ENCODE data around the gene TLL2.

Gene TLL2

DNA sequence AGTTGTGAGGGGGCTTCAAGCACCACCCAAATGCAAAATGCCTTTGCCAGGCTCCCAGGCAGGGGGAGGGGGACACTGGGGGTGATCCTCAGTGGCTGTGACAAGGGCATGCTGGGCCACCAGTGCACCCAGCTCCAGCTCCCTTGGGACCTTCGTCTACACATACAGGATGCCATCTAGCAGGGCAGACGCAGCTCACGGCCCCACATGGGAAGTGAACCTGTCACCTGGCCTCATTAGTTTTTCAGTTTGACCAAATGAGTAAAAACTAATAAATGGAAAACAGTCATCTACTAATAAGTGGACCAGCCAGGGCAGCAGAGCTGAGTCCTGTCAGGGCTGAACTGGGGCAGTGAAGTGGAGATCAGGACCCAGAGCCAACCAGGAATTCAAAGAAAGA lies 50.2 kb downstream of the TLL2 start:
- H3K36me3 ChIP-seq (ENCODE audit: insufficient read depth, low read length) = no peaks in the 10 kb centered on the region
- no peak overlapping the region for H3K9ac ChIP-seq (ENCODE audit: insufficient read length)
- no peak overlapping the region for H3K27ac ChIP-seq
- no peak overlapping the region for H3K4me3 ChIP-seq
- no peaks in the 10 kb centered on the region for H3K9me3 ChIP-seq (ENCODE audit: low read depth, low read length)
- TF ChIP-seq FOXP2 (optimal IDR thresholded peaks at IDR 0.05; ENCODE audit: control extremely low read depth, extremely low read length, insufficient read depth) (no peak), EZH2 (IDR thresholded peaks at IDR 0.05) (no peak), POLR2AphosphoS5 (IDR thresholded peaks at IDR 0.05; ENCODE audit: borderline replicate concordance, low read depth, low read length) (no peak)
- DNase-seq (ENCODE audit: low read depth, low spot score) = no peak

DNA sequence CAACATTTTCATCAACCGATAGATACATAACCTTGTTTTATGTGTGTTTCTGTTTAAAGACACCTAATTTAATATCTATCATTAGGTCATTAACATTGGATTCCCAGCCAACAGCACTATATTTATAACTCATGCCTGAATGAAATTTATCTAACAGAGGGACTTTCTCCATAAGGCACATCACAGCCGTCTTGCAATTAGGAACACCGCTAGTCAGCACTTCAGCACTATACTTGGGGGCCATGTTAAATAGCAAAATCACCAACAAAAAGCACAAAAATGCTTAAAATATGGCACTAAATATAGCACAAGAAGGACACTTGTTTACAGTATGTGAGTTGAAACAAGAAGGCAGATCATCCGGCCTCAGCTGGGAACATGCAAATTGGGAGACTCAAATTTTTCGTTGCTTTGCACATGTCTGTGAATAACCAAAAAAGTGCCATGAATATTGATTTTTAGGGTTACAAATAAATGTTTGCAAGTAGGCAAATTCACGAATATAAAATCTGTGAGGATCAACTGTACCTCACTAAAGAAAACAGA lies 51.0 kb downstream of the TLL2 start:
- Histone ChIP-seq H3K9me3 (ENCODE audit: low read depth, low read length) (no peaks in the 10 kb centered on the region), H3K4me3 (no peak overlapping the region), H3K36me3 (ENCODE audit: insufficient read depth, low read length) (no peaks in the 10 kb centered on the region), H3K27ac (no peak overlapping the region), H3K9ac (ENCODE audit: insufficient read length) (no peak overlapping the region)
- no peak for DNase-seq (ENCODE audit: low read depth, low spot score)
- TF ChIP-seq EZH2 (IDR thresholded peaks at IDR 0.05) (no peak), FOXP2 (optimal IDR thresholded peaks at IDR 0.05; ENCODE audit: control extremely low read depth, extremely low read length, insufficient read depth) (no peak), POLR2AphosphoS5 (IDR thresholded peaks at IDR 0.05; ENCODE audit: borderline replicate concordance, low read depth, low read length) (no peak)

DNA sequence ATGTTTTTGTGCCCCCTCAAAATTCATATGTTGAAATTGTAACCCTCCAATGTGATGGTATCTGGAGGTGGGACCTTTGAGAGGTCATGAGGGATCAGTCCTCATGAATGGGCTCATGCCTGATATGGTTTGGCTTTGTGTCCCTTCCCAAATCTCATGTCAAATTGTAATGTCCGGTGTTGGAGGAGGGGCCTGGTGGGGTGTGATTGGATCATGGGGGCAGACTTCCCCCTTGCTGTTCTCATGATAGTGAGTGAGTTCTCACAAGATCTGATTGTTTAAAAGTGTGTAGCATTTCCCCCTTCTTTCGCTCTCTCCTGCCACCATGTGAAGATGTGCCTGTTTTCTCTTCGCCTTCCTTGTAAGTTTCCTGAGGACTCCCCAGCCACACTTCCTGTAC lies 53.4 kb downstream of the TLL2 start:
- H3K27ac ChIP-seq = no peak overlapping the region
- no peak overlapping the region for H3K4me3 ChIP-seq
- H3K9me3 ChIP-seq (ENCODE audit: low read depth, low read length) = no peaks in the 10 kb centered on the region
- H3K9ac ChIP-seq (ENCODE audit: insufficient read length) = no peak overlapping the region
- DNase-seq (ENCODE audit: low read depth, low spot score) = no peak
- no peak for TF ChIP-seq EZH2 (IDR thresholded peaks at IDR 0.05)
- no peak for TF ChIP-seq FOXP2 (optimal IDR thresholded peaks at IDR 0.05; ENCODE audit: control extremely low read depth, extremely low read length, insufficient read depth)
- no peak for TF ChIP-seq POLR2AphosphoS5 (IDR thresholded peaks at IDR 0.05; ENCODE audit: borderline replicate concordance, low read depth, low read length)
- H3K36me3 ChIP-seq (ENCODE audit: insufficient read depth, low read length) = no peaks in the 10 kb centered on the region

DNA sequence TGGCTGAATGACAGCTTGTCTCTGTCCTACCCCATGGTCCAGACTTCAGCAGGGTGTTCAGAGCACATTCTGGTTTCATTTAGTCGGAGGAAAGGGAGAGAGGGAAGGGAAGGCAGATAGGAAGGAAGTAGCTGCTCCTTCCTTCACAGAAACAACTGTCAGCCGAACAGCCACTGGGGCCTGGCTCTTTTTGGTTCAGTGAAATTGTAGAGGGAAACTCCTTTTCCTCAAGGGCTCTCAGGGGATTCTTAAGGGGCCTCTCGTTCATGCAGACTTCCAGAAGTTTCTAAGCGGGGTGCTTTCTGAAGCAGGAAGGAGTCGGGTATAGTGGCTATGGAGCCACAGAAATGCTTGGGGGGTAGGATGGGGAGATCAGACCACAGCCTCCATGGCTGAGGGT lies 56.4 kb downstream of the TLL2 start:
- Histone ChIP-seq H3K4me3 (no peak overlapping the region), H3K27ac (no peak overlapping the region), H3K9me3 (ENCODE audit: low read depth, low read length) (no peaks in the 10 kb centered on the region), H3K9ac (ENCODE audit: insufficient read length) (no peak overlapping the region), H3K36me3 (ENCODE audit: insufficient read depth, low read length) (no peaks in the 10 kb centered on the region)
- no peak for DNase-seq (ENCODE audit: low read depth, low spot score)
- no peak for TF ChIP-seq EZH2 (IDR thresholded peaks at IDR 0.05)
- no peak for TF ChIP-seq POLR2AphosphoS5 (IDR thresholded peaks at IDR 0.05; ENCODE audit: borderline replicate concordance, low read depth, low read length)
- no peak for TF ChIP-seq FOXP2 (optimal IDR thresholded peaks at IDR 0.05; ENCODE audit: control extremely low read depth, extremely low read length, insufficient read depth)

DNA sequence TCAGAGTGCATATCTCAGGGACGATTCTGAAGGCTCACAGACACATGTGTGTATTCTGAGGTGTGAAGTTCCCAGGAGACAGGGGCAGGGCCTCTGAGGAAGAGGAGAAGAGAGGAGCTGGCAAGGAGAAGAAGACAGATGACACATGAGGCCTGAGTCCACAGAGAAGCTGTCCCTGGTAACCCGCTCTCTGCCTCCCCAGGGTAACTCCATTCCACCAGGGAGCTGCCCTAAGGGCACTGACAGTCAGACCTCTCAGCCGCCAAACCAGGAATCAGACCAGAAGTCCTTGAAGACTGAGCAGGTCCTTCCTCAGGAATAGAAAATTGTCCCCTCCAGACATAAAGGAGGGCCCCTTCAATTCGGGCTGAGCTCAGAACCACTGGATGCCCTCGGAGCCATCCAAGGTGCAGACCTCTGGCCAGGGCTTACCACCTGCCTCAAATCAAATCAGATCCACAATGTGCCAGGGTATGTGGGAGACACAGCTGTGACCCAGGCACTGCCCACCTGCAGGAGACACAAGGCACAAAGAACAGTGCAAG lies 57.4 kb downstream of the TLL2 start:
- no peak for DNase-seq (ENCODE audit: low read depth, low spot score)
- Histone ChIP-seq H3K9me3 (ENCODE audit: low read depth, low read length) (no peaks in the 10 kb centered on the region), H3K9ac (ENCODE audit: insufficient read length) (no peak overlapping the region), H3K4me3 (no peak overlapping the region), H3K36me3 (ENCODE audit: insufficient read depth, low read length) (no peaks in the 10 kb centered on the region), H3K27ac (no peak overlapping the region)
- TF ChIP-seq POLR2AphosphoS5 (IDR thresholded peaks at IDR 0.05; ENCODE audit: borderline replicate concordance, low read depth, low read length) (no peak), EZH2 (IDR thresholded peaks at IDR 0.05) (no peak), FOXP2 (optimal IDR thresholded peaks at IDR 0.05; ENCODE audit: control extremely low read depth, extremely low read length, insufficient read depth) (no peak)

DNA sequence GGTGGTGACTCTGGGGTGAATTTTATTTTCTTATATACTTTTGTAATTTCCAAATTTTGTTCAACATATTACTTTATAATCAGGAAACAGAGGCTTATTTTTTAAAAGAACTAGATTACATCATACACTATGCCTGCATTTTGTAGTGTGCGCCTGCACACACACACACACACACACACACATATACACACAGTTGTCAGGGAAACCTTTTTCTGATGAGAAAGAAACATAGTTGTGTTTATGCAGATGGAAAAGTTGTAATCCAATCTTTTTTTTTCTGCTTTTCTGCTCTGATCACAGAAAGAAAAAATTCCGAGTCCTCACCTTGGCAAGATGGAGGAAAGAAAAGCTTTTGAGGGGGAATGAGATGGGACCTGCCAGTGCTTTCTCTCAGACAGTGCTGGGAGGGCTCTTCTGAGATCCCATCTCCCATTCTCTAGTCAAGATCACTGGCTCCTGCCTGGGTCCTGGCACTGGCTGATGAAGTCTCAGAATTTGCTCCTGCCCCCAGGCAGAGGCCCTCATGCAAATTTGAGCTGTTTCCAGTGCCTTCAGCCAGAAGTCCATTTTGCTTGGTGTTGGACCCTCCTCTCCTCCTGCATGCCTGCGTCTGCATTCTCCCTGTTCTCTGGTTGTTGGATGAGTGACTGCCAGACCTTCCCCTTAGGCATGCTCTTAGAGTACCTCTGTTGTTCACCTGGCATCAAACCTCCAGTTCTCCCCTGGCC lies 59.7 kb downstream of the TLL2 start:
- H3K27ac ChIP-seq = no peak overlapping the region
- H3K9ac ChIP-seq (ENCODE audit: insufficient read length) = no peak overlapping the region
- TF ChIP-seq POLR2AphosphoS5 (IDR thresholded peaks at IDR 0.05; ENCODE audit: borderline replicate concordance, low read depth, low read length) (no peak), FOXP2 (optimal IDR thresholded peaks at IDR 0.05; ENCODE audit: control extremely low read depth, extremely low read length, insufficient read depth) (no peak), EZH2 (IDR thresholded peaks at IDR 0.05) (no peak)
- H3K36me3 ChIP-seq (ENCODE audit: insufficient read depth, low read length) = no peaks in the 10 kb centered on the region
- H3K9me3 ChIP-seq (ENCODE audit: low read depth, low read length) = no peaks in the 10 kb centered on the region
- H3K4me3 ChIP-seq = no peak overlapping the region
- no peak for DNase-seq (ENCODE audit: low read depth, low spot score)

DNA sequence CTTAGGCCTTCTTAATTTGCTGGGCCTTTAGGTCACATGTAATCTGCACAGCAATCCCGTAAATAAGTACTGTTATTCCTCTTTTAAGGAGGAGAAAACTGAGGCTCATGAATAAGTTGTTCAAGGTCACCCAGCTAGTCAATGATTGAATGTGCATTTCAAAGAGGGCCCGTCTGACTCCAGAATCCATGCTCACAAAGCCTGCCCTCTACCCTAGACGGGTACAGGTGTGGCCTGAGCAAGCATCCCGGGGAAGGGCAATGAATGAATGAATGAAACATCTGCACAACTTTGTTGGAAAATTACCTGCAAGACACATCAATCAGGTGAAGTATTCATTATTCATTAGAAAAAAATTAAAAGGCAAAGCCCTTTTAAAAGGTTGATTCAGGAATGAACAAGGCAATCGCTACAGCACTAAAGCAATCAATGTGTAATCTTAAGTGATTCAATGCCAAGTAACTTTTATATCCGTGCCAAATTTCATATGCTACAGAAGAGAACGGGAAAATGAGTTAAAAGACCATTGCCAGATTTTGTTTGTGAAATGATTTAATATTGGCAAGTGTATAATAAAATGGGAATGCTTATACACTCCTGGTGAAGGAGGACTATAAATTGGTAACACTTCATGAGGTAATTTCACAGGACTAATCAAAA lies 61.1 kb downstream of the TLL2 start:
- Histone ChIP-seq H3K4me3 (no peak overlapping the region), H3K27ac (no peak overlapping the region), H3K36me3 (ENCODE audit: insufficient read depth, low read length) (no peaks in the 10 kb centered on the region), H3K9ac (ENCODE audit: insufficient read length) (no peak overlapping the region), H3K9me3 (ENCODE audit: low read depth, low read length) (no peaks in the 10 kb centered on the region)
- TF ChIP-seq FOXP2 (optimal IDR thresholded peaks at IDR 0.05; ENCODE audit: control extremely low read depth, extremely low read length, insufficient read depth) (no peak), EZH2 (IDR thresholded peaks at IDR 0.05) (no peak), POLR2AphosphoS5 (IDR thresholded peaks at IDR 0.05; ENCODE audit: borderline replicate concordance, low read depth, low read length) (no peak)
- DNase-seq (ENCODE audit: low read depth, low spot score) = no peak

DNA sequence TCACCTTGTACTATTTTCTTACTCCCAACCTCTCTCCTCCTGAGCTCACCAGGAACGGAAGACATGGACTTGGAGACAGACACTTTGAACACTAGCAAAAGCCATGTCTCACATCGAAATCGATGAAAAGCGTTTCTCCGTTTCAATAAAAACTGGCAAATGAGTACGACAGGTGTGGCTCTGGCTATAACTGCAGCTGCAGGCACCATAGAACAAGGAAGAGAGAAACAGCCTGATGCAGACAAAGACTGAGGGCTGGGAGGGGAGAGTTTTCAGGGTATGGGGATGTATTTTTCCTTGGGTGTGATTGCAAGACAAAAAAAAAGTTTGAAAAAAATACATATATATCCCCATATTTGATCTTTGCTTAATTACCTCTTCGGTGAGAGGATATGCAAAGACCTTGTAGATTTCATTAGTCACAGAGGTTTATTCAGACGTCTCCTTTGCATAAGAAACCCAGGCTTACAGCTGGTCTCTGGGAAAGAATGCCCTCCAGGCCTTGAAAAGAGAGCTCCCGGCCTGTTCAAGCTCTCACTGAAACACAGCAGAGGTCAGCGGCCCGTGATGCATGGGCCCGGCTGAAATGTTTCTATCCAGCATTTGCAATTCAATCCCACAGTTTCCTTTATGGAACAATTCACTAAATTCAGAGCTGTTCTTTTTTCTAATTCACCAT lies 63.1 kb downstream of the TLL2 start:
- no peak overlapping the region for H3K9ac ChIP-seq (ENCODE audit: insufficient read length)
- TF ChIP-seq EZH2 (IDR thresholded peaks at IDR 0.05) (no peak), FOXP2 (optimal IDR thresholded peaks at IDR 0.05; ENCODE audit: control extremely low read depth, extremely low read length, insufficient read depth) (no peak), POLR2AphosphoS5 (IDR thresholded peaks at IDR 0.05; ENCODE audit: borderline replicate concordance, low read depth, low read length) (no peak)
- no peaks in the 10 kb centered on the region for H3K9me3 ChIP-seq (ENCODE audit: low read depth, low read length)
- no peaks in the 10 kb centered on the region for H3K36me3 ChIP-seq (ENCODE audit: insufficient read depth, low read length)
- no peak overlapping the region for H3K4me3 ChIP-seq
- no peak for DNase-seq (ENCODE audit: low read depth, low spot score)
- no peak overlapping the region for H3K27ac ChIP-seq
